K562 (cell line): ENCODE measurements around the gene CDYL2. TPM values are rescaled to one million over a fixed set of nuclear protein-coding genes. Genes with fewer than 3 reads are reported as not detected.

Experiments used
- CBX1 ChIP-seq: sonication (generic); IDR thresholded peaks from 2 replicates; pipeline ENCODE4 v1.6.1; 2016; ENCODE audit warnings: antibody characterized with exemption, low read depth, mild to moderate bottlenecking
- CTCFL ChIP-seq: IDR thresholded peaks from 2 replicates; pipeline ENCODE4 v1.6.1; 2011; ENCODE audit warnings: borderline replicate concordance, low read depth, mild to moderate bottlenecking, moderate library complexity, low read length; ENCODE audit not compliant: insufficient read depth, poor library complexity, severe bottlenecking
- FOXO4 ChIP-seq: fragments of 450-650 bp; formaldehyde crosslinking; IDR thresholded peaks from 2 replicates; pipeline ENCODE4 v1.4.0; 2020; ENCODE audit warnings: mild to moderate bottlenecking, moderate library complexity
- HOMEZ ChIP-seq: fragments of 250-450 bp; sonication (Bioruptor Pico); IDR thresholded peaks from 2 replicates; pipeline ENCODE4 v1.4.0; 2020; ENCODE audit warnings: mild to moderate bottlenecking, moderate library complexity
- NELFE ChIP-seq: IDR thresholded peaks from 2 replicates; pipeline ENCODE4 v1.6.1; 2011; ENCODE audit warnings: mild to moderate bottlenecking; ENCODE audit not compliant: insufficient read depth, insufficient read length
- TARDBP ChIP-seq: fragments of 450-650 bp; IDR thresholded peaks from 2 replicates; pipeline ENCODE4 v1.6.1; 2016
- ZNF644 ChIP-seq: fragments of 200-800 bp; sonication (Bioruptor generic); IDR thresholded peaks from 2 replicates; pipeline ENCODE4 v1.6.1; 2016; ENCODE audit warnings: low read depth, missing genetic modification characterization, missing compliant biosample characterization
- ZNF780A ChIP-seq: fragments of 250-450 bp; sonication (Bioruptor Pico); IDR thresholded peaks from 2 replicates; pipeline ENCODE4 v1.5.0; 2021; ENCODE audit warnings: mild to moderate bottlenecking
- polyA plus RNA-seq, 8 experiments: library from polyadenylated mRNA; depleted of rRNA in 4 of 8; stranded (reverse) in 5 of 8; unstranded in 3 of 8; fragments of >200 nt; fragmentation: Nextera tagmentation in 2 of 8; fragmentation: Illumina TruSeq in 1 of 8; extraction: Ambion mirVana in 2 of 8; extraction: Trizol in 1 of 8; gene quantifications; 2 replicates each; pipeline versions ENCODE4 v1.2.1 to v1.2.3, GENCODE V29; 2011 to 2014; ENCODE audit warnings: inconsistent platforms in 1 of 8, missing spikeins in 1 of 8
- total RNA-seq, 7 experiments: library from RNA; depleted of rRNA in 6 of 7; stranded (reverse); fragments of >200 nt in 6 of 7; fragmentation: Illumina TruSeq in 2 of 7; extraction: Trizol in 2 of 7; gene quantifications; 2 replicates each; pipeline versions ENCODE4 v1.2.1 to v1.2.3, GENCODE V29; 2011 to 2021; ENCODE audit warnings: low replicate concordance in 1 of 7

The CDYL2 gene
- total and polyA plus RNA-seq, 9 of the 15 experiments (the other 6 are each of a cell fraction or from before 2014, with no cell fraction given) = under 0.01 to 0.04 (median 0.01) TPM; not detected in 6

- TF ChIP-seq HOMEZ (CRISPR knock-in tag) = no peak
- no peak for TF ChIP-seq ZNF644 (tag)
- no peak for TF ChIP-seq NELFE
- no peak for TF ChIP-seq ZNF780A (CRISPR knock-in tag)
- no peak for TF ChIP-seq CBX1
- TF ChIP-seq CTCFL = no peak
- no peak for TF ChIP-seq TARDBP
- TF ChIP-seq FOXO4 = no peak
Observed at GRCh38 chr16:80559369-80559768, 245.0 kb downstream of the CDYL2 start (continued).
